HG03066 (cell line): ENCODE data around the gene ANP32B.
A peak's percentile ranks its signal among the peaks of the same experiment; 100 is the strongest.
"Not testable (repeated sequence)": the region's sequence is repeated elsewhere in the genome, so short reads cannot be mapped to it uniquely, and the experiment has no call there.

Source experiments
- ATAC-seq: cut with Tn5 transposase; IDR thresholded peaks from one replicate; pipeline ENCODE4 v1.9.1; 2021; ENCODE audit warnings: low read depth; ENCODE audit not compliant: unreplicated experiment

Gene ANP32B

DNA sequence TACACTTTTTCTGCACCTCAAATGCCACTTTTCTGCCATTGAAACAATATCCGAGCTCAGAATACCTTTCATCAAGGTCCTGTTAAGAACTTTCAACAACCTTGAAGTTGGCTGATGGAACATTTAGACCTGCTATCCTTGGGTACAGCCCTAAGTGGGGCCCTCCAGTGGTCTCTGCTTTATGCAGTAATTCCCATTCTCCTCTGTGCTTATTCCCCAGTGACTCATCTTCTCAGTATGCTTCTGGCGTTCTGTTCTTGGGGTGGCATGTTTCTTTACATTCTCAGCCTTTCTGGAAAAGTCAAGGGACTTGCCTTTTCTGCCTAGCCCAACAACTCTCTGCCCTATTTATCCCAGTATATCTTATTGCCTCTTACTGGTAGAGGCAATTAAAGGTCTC lies 7.1 kb downstream of the ANP32B start:
- no peak for ATAC-seq

DNA sequence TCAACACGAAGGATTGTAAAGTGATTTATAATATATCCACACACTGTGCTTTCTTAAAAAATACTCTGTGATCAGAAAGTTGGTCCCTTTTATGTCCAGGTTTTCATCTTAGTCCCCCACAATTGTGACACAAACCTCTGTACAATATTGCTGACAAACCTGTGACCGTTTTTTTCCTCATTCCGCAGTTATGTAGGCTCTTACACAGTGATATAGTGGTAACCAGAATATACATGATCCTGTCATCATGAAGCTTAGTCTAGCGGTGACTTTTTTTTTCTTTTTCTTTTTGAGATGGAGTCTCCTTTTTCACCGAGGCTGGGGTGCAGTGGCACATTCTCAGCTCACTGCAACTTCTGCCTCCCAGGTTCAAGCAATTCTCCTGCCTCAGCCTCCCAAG lies 8.7 kb downstream of the ANP32B start:
- no peak for ATAC-seq

DNA sequence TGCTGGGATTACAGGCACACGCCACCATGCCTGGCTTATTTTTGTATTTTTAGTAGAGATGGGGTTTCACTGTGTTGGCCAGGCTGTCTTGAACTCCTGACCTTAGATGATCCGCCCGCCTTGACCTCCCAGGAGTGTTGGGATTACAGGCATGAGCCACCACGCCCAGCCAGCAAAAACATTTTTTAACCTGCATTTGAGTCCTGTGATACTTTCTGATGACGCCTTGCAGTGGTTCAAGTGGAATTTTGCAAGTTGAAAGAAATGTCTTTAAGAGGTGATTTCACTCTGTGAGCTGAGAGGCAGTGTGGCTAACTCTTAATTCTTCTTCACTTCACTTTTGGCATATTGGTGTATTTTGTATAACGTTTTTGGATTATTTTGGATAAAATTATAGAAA lies 9.1 kb downstream of the ANP32B start:
- no peak for ATAC-seq

DNA sequence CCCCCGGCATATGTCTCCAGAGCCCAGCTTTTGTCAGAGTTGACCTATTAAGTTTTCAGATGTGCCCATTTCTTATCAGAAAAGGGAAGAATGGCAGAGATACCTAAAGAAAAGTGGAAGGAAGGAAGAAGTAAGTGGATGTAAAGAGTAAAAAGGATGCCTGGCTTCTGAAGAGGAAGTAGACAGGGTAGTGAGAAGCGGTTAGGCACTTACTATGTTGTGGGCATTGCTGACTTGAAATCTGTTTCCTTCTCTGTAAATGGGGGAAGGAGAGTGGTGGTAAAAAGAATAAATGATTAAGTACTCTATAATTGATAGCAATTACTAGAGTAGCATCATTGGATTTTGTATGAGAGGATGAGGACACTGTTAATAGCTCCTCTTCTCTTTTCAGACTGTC lies 9.9 kb downstream of the ANP32B start:
- ATAC-seq, result no peak

DNA sequence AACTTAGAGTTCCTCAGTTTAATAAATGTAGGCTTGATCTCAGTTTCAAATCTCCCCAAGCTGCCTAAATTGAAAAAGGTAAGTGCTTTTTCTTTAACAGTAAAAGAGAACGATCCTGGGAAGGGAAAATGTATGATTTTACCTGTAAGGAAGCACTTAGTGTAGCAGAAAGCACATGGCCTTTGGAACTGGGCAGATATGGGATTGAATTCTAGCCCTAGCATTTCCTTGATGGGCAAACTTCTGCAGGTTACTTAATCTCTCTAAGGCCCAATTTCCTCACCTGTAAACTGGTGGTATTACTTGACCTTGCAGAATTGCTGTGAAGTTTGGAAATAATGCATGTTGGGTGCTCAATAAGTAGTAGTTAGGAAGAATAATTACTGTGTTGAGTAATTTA lies 11.6 kb downstream of the ANP32B start:
- no peak for ATAC-seq

DNA sequence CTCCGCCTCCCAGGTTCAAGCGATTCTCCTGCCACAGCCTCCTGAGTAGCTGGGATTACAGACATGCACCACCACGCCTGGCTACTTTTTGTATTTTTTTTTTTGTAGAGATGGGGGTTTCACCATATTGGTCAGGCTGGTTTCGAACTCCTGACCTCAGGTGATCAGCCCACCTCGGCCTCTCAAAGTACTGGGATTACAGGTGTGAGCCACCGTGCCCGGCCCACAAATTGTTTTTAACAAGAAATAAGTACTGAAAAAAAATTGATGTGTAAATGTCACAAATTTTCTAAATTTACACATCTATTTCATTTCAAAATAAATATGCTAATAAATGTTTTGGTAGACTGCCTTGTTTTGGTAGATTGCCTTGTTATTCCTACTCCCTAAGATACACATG lies 13.5 kb downstream of the ANP32B start:
- not testable (repeated sequence) for ATAC-seq

DNA sequence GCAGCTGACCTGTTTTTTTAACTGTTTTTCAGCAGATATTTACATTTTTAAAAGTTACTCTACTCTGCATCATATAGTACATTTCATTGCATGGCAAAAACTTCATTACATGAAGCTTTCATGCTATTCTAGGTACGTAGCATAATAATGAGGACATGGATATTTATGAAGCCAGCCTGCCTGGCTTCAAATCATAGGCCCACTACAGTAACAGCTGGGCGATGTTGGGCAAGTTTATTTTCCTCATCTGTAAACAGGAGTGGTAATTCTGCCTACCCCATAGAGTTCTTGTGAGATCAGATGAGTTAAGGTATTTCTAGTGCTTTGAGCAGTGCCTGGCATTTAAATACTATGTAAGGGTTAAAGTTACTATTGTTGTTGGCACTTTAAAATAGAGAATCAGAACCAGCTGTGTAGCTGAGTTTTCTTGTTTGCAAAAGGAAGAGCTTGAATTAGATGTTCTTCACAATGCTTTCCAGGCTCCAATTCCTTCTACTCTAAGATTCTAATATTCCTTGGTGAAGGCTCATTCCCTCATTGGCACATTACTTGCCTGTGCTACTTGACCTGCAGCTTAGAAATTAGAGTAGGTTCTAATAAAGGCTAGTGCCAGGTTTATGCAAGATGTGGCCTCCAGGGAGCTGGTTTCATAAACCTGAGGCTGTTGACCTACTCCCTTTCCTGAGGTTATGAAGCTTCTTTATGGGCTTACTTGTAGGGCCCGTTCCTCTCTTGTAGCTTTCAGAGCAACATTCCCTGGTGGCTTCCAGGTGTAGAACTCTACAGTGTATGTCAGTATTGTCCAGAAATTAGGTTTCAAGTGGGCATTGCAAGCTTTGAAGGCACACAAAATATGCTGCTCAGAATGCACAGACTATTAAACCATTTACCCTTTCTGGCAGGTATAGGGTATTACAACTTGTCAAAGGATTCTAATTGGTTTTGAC lies 14.5 kb downstream of the ANP32B start:
- ATAC-seq, result no peak

DNA sequence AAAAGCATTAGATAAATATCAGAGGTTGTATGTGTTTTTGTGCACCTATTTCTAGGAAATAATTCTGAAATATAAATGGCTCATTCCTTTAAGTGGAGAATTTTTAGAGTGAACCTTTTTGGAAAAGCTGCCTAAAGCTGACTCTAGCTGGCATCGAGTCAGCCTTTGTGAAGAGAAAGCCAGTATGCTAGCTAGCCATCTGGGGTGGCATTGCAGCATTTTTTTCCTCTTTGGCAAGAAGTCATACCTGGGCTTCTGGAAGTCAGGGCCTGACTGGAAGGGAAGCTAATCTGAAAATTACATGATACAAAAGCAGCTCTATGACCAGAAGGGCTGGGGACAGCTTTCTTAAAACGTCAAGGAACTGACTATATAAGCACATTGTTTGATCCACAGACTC lies 19.7 kb downstream of the ANP32B start:
- ATAC-seq, result no peak

DNA sequence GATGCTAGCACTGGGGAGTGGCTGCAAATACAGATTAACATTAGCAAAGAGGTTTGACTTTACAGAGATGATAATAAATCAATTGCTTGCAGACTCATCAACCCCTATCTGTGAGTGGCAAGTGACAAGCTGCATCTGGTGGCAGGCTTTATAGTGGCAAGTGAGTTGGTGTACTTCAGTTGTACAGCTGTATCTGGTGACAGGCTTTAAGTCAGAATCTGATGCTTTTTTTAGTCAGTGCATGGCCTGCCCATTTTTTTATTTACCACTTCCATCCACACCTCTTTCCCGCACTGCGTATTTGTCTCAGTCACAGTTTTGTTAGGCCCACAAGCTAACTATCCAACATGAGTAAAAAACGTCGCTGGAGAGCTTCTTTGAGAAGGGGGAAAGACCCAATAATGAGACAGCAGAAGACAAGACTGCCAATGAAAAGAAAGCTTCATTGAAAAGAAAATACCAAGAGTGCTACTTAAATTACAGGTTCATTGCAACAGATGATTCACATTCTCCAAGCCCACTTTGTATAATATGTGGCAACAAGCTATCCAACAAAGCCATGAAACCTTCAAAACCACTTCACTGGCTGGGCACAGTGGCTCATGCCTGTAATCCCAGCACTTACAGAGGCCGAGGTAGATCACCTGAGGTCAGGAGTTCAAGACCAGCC lies 23.1 kb downstream of the ANP32B start:
- no peak for ATAC-seq

DNA sequence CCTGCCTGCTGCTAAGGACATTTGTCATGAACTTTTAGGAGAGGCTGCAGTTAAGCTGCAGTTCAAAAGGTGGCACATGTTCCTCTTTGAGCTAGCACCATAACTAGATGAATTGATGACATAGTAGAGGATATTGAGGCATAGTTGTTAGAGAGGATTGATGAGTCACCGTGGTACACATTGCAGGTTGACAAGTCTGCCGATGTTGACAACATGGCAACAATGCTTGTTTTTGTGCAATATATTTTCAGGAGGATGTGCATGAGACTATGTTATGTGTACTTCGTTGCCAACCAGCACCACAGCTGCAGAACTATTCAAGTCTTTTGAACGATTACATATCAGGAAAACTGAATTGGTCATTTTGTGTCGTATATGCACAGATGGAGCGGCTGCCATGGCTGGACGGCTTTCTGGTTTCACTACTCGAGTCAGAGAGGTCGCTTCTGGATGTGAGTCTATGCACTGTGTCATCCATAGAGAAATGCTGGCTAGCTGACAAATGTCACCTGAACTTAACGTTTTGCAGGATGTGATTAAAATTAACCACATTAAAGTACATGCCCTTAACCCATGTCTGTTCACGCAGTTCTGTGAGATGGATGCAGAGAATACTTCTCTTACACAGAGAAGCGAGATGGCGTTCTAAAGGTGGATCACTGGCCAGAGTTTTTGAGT lies 24.2 kb downstream of the ANP32B start:
- no peak for ATAC-seq

DNA sequence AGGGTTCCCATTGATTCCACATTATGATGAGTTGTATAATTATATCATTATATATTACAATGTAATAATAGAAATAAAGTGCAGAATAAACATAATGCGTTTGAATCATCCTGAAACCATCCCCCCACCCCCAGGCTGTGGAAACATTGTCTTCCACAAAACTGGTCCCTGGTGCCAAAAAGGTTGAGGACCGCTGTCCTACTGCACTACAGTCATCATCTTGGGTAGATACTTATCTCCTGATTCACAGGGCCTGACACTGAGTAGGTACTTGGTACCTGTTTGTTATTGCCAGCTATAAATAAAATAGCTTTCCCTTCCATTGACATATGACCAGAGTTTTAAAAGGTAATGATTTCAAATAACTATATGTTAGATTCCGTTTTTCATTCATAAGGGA lies 25.6 kb downstream of the ANP32B start:
- ATAC-seq, result no peak

DNA sequence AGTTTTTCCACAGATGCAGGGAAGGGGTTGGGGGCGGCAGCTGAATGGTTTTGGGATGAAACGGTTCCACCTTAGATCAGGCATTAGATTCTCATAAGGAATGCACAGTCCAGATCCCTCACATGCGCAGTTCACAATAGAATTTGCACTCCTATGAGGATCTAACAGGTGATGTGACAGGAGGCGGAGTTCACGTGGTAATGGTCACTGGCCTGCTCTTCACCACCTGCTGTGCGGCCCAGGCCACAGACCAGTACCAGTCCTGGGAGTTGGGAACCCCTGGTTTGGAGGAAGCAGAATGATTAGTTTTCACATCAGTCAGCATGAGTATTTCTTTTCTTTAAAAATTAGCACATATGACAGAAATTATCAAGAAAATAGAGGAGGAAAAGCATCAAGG lies 26.3 kb downstream of the ANP32B start:
- ATAC-seq, result no peak

DNA sequence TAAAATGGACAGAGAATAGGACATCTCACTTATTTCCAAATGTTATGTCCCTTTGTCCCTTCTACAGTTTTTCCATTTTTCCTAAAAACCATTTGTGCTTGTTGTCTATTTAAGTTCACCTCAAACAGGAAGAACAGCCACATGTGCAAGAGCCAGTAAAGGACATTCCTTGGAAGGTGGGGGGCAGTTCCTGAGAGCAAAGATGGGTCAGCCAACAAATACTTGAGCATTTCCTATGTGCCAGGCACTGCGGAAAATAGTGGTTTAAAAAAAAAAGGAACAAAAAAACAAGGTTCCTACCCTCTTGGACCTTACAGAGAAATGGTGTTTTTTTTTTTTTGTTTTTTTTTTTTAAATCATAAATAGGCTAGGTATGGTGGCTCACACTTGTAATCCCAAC lies 26.8 kb downstream of the ANP32B start:
- ATAC-seq, result no peak

DNA sequence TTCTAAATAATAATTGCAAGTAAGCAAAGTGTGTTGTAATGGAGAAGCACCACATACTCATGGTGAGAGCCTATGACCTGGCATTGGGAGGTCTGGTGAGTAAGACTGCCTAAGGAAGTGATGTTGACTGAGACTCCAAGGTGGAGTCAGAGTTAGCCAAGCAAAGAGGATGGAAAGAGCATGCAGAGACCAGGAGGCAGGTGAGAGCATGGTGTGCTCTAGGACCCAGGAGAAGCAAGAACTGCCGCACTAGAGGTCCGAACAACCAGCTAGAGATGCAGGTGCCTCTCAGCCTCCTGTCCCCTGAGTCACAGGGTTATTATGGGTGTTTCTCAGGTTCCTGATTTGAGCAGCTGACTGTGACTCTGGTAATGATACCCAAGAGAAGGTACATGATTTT lies 27.3 kb downstream of the ANP32B start:
- peak; percentile 91 for ATAC-seq

DNA sequence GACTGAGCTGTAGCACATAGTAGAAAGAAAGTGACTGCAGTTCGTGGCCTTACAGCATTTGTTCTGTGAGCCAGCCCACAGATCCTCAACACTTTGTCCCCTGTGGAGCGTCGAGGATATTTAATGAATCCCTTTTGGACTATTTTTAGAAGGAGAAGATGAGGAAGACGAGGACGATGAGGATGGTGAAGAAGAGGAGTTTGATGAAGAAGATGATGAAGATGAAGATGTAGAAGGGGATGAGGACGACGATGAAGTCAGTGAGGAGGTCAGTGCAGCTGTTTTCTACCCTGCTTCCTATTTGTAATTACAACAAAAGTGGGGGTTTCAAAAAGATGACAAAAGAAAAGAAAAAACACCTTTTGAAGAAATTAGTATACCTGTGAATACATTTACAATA lies 28.0 kb downstream of the ANP32B start:
- ATAC-seq, result no peak

DNA sequence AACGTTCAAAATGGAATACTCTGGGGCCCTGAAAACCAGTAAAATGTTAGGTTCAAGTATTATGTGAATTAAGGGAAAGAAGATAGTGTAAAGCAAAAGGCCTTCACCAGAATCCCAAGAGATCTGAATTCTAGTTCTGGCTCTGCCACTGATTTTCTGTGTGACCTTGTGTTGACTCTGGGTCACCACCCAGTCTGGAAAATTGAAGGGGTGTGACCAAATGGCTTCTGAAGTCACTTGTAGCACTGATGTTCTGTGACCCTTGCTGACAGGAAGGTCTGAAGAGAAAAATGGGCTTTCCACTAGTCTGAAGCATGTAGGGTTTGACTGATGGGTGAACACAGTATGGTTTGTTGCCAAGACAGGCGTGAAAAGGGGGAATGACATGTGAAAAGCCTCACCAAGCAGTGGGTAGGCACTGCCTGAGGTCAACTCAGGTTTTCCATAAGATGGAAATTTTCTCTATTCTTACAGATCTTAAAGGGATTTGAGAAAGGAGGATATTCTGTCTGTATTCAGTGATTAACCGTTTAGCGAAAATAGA lies 33.1 kb downstream of the ANP32B start:
- ATAC-seq, result no peak

DNA sequence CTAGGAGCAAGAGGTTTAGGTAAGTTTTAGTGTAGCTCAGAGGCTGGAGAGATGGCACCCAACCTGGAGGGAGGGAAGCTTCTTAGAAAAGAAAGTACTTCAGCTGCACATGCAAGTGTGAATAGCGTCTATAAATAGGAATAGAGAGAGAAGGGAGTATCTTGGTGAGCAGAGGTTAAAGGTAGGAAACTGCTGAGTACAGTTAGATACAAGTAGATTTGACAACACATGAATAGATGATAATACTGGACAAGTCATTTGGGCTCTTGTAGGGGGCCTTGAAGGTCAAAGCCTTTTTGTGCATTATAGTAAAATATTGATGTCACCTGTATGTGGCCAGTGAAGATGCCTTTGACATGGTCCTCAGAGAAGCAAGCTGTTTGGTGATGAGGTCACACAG lies 34.2 kb downstream of the ANP32B start:
- no peak for ATAC-seq

DNA sequence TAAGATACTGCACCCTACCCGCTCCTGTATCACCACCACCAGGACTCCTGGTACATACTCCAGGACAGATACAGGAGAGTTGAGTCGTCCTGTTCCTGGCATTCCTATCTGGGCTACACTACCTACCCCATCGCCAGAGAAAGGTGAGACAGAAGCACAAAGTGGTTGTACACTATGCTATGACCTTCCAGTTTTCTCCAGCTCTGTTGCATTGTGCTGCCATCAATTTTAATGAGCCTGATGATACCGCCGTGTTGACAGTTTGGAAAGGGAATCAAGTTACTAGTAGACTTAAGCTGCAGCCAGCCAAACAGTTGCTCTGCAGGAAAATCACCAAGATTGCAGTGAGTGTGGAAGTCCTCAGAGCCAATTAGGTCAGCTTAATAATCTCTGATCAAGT lies 35.2 kb downstream of the ANP32B start:
- no peak for ATAC-seq

DNA sequence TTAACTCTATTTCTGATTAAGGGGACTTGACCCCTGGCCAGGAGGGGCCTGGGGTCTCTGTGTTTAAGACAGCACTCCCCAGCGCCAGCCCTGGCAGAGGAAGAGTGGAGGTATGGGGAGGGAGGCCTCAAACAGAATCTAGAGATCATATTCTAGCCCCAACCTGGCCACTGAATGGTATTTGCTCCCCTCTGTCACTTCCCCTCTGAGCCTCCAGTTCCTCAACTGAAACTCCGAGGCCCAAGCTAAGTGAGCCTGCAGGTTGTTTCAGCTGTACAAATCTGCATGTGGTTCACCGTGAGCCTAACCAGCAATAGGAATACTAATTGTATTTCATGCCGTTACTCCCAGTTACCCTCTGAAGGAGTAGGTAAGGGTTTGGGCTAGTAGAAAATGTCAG lies 36.0 kb downstream of the ANP32B start:
- no peak for ATAC-seq

DNA sequence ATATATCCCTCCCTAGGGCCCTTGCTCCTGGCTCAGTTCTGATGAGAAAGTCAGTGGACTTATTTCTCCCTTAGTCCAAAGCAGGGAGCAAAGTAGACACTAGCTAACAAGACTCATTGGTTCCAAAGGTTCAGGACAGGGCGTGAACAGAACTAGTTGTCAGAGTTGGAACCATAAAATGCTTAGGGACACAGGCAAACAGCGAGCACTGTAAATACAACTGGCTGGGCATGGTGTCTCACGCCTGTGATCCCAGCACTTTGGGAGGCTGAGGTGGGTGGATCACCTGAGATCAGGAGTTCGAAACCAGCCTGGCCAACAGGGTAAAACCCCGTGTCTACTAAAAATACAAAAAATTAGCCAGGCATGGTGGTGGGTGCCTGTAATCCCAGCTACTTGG lies 36.7 kb downstream of the ANP32B start:
- ATAC-seq, result not testable (repeated sequence)

DNA sequence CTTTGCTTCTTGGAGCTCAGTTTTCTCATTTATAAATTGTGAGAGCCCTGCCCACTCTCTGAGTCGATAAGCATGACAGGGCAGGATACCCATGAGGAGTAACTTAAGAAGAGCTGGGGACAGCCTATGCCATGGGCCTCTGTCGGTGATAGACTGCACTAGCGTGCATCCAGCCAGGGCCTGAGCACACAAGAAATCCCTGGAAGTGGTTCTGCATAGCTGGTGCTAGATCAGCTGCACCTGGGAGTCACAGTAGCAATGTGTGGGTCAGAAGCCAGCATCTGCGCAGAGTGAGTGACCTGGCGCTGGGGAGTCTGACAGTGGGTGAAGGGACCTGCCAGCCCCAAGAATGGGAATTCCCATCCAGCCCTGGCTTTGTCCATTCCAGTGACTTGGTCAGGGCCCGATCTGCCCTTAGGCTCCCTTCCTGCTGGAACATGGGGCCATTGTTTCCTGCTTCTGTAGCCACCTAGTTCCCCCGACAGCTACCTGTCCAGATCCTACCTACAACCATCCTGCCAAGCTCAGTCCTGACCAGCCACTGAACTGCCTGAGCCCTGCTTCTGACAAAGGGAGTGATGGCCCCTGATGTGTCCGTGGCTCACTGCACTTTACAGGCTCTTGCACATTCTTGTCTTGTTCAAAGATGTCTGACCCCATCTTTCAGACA lies 37.5 kb downstream of the ANP32B start:
- no peak for ATAC-seq
